Osteocyte (in vitro differentiated cells): ENCODE data around the gene RALGPS1. TPM values are rescaled to one million over a fixed set of nuclear protein-coding genes. Genes with fewer than 3 reads are reported as not detected.
A peak's percentile ranks its signal among the peaks of the same experiment; 100 is the strongest.

Experiments used
- DNase-seq: peaks from one replicate; pipeline ENCODE4 v3.0.0; 2021; ENCODE audit warnings: mixed read lengths; ENCODE audit not compliant: unreplicated experiment; ENCODE audit errors: extremely low spot score
- H3K27ac Mint-ChIP-seq: one replicate; pipeline ENCODE4 v1.8.0; 2021; ENCODE audit warnings: mild to moderate bottlenecking, mixed read lengths; ENCODE audit not compliant: unreplicated experiment
- H3K27me3 Mint-ChIP-seq: one replicate; pipeline ENCODE4 v1.8.0; 2021; ENCODE audit warnings: mixed read lengths; ENCODE audit not compliant: unreplicated experiment
- H3K36me3 Mint-ChIP-seq: one replicate; pipeline ENCODE4 v1.8.0; 2021; ENCODE audit warnings: mixed read lengths; ENCODE audit not compliant: unreplicated experiment
- H3K4me1 Mint-ChIP-seq: one replicate; pipeline ENCODE4 v1.8.0; 2021; ENCODE audit warnings: mixed read lengths; ENCODE audit not compliant: unreplicated experiment
- H3K4me3 Mint-ChIP-seq: one replicate; pipeline ENCODE4 v1.8.0; 2021; ENCODE audit warnings: mild to moderate bottlenecking, moderate library complexity, mixed read lengths; ENCODE audit not compliant: unreplicated experiment
- H3K9me3 Mint-ChIP-seq: one replicate; pipeline ENCODE4 v1.8.0; 2021; ENCODE audit warnings: mixed read lengths; ENCODE audit not compliant: unreplicated experiment
- total RNA-seq: library from RNA; stranded (reverse); gene quantifications from 2 replicates; pipeline ENCODE4 v1.2.1, GENCODE V29; 2021
- TF ChIP-seq, protein P1 (sequence below): fragments of 200-600 bp; sonication (generic); IDR thresholded peaks from 2 replicates; pipeline ENCODE4 v1.5.0; 2021; ENCODE audit warnings: antibody characterized with exemption, mild to moderate bottlenecking, moderate library complexity

The RALGPS1 gene
- total RNA-seq, 1 donor from 2014 or later: 9.9 TPM

DNA sequence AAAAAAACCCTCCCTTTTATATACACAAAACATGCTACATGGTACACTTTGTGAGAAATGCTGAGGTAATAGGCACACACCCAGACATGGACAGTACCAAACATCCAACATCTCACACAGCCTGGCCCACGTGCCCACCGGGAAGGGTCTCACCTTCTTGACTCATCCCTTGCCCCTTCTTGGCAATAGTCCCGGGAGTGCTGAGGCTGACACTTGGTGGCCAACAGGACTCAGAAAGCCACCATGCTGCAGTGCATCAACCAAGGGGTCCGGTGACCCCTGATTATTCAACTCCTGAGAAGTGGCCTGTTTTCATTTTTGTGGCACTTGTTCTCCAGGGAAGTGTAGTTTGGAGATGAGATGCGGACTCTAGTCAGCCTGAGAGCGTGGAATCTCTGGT is 172.8 kb downstream of the RALGPS1 start:
- H3K4me3 Mint-ChIP-seq: no peak overlapping the region
- H3K27me3 Mint-ChIP-seq: no peaks in the 10 kb centered on the region
- no peak overlapping the region for H3K27ac Mint-ChIP-seq
- TF ChIP-seq, protein P1, sequence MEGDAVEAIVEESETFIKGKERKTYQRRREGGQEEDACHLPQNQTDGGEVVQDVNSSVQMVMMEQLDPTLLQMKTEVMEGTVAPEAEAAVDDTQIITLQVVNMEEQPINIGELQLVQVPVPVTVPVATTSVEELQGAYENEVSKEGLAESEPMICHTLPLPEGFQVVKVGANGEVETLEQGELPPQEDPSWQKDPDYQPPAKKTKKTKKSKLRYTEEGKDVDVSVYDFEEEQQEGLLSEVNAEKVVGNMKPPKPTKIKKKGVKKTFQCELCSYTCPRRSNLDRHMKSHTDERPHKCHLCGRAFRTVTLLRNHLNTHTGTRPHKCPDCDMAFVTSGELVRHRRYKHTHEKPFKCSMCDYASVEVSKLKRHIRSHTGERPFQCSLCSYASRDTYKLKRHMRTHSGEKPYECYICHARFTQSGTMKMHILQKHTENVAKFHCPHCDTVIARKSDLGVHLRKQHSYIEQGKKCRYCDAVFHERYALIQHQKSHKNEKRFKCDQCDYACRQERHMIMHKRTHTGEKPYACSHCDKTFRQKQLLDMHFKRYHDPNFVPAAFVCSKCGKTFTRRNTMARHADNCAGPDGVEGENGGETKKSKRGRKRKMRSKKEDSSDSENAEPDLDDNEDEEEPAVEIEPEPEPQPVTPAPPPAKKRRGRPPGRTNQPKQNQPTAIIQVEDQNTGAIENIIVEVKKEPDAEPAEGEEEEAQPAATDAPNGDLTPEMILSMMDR: no peak
- H3K36me3 Mint-ChIP-seq: peaks cover 30% of the 10 kb centered on the region
- no peaks in the 10 kb centered on the region for H3K4me1 Mint-ChIP-seq
- H3K9me3 Mint-ChIP-seq: no peaks in the 10 kb centered on the region
- DNase-seq: peak; percentile 44

DNA sequence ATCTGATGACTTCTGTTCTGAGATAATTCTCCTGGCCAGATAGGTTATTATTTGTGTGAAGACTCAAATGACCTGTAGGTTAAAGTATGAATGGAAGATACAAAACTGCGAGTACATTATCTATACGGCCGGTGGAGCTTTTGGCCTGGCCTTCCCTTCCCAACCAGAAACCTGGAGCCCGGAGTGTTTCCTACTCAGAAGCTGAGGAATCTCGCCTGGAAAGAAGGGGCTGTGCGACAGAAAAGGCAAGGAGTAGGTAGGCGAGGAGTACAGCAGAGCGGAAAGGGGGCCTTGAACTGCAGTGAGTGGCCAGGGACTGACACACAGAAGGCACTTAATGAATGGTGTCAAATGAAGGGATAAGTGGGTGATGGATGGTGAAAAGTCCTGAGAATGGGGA is 173.3 kb downstream of the RALGPS1 start:
- Mint-ChIP-seq H3K36me3 (peaks cover 33% of the 10 kb centered on the region), H3K4me1 (no peaks in the 10 kb centered on the region), H3K27ac (no peak overlapping the region), H3K4me3 (no peak overlapping the region), H3K9me3 (no peaks in the 10 kb centered on the region), H3K27me3 (no peaks in the 10 kb centered on the region)
- TF ChIP-seq, protein P1: no peak
- peak; percentile 59 for DNase-seq

DNA sequence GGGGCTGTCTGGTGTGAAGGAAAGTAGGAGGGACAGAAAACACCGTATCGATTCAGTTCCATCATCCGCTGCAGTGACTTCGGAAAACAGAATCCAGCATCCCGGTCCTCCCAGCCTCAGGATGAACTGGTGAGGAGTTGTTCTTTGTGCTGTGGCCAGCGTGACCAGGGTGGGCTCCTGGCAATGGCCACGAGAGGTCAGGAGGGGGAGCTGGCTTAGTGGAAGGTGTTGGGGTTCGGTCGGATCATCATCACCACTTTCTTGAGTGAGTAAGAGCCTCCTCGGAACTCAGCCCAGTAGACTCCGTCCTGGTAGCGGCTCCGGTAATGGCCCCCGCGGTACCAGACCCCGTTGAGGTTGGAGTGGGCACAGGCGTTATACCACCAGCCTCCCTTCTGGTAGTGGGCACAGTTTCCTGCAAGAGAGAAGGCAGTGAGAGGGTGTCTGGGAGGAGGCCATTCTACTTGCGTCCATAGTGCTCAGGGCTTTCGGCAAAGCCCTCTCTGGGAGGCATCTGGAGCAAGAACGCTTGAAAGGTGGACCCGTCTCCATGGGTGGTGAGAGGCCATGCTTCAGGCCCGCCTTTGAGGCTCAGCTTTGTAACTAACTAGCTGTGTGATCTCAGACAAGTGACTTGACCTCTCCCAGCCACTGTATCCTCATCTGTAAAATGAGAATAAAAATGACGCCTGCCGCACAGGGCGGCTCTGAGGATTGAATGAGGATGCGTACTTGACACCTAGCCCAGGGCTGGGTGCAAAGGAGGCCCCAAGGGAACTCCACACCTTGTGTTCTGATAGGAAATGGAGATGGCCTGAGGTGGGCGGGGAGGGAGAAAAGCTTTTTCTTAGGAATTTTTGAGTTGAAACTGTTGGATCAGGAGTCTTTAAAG is 174.4 kb downstream of the RALGPS1 start:
- TF ChIP-seq, protein P1: no peak
- no peak for DNase-seq
- Mint-ChIP-seq H3K36me3 (peaks cover 33% of the 10 kb centered on the region), H3K4me1 (no peaks in the 10 kb centered on the region), H3K4me3 (no peak overlapping the region), H3K27me3 (no peaks in the 10 kb centered on the region), H3K9me3 (no peaks in the 10 kb centered on the region), H3K27ac (no peak overlapping the region)

DNA sequence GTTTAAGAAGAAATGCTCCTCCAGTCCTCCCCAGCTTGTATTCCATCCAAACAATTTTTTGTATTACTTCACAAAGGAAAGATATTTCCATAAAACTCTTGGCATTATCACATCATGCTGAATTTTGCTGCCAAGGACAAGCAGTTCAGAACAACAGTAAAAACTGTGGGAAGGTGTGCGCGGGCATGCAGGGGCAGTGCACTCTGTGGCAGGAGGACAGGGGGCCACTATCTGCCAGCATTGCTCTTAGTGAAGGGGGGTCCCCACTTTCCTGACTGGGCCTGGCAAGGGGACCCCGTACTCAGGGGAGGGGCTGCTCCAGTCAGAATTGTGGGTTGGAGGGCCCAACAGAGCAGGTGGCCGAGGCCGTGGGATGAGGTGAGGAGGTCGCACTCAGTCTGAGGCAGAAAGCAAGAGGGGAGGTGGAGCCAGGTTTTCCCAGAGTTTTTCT is 175.1 kb downstream of the RALGPS1 start:
- TF ChIP-seq, protein P1: no peak
- Mint-ChIP-seq H3K4me3 (no peak overlapping the region), H3K27me3 (no peaks in the 10 kb centered on the region), H3K4me1 (no peaks in the 10 kb centered on the region), H3K9me3 (no peaks in the 10 kb centered on the region), H3K36me3 (peaks cover 33% of the 10 kb centered on the region), H3K27ac (no peak overlapping the region)
- DNase-seq: no peak

DNA sequence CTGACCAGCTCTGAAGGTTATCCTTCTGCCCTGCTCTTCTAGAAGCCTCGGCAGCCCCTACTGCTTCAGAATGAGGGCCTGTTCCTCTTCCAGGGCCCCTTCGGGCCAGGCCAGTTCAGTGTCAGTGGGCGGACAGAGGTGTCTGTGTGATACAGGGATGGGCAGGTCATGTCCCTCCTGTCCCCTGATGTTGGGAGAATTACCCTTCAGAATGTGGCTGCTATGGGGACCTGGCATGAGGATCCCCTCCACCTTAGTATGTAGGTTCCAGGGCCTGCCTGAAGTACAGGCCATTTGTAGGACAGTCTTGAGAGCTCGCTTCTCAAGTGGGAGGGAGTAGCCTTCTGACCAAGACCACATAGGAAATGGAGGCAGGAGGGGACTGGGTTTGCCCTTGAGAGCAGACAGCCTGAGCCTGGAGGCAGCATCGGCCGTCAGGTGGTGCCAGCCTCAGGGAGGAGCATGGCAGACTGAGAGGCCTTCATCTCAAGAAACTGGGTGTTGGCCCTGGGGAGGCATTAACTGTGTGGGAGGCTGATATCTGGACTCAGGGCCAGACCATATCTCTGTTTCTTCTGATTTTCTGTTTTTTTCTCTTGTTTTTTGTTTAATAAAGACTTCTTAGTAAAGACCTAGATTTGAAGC is 175.9 kb downstream of the RALGPS1 start:
- no peak overlapping the region for H3K27ac Mint-ChIP-seq
- no peaks in the 10 kb centered on the region for H3K27me3 Mint-ChIP-seq
- TF ChIP-seq, protein P1: no peak

More for the DNA sequence above, 175.9 kb downstream of the RALGPS1 start:
- Mint-ChIP-seq H3K9me3 (no peaks in the 10 kb centered on the region), H3K4me1 (no peaks in the 10 kb centered on the region), H3K36me3 (peaks cover 33% of the 10 kb centered on the region), H3K4me3 (no peak overlapping the region)
- DNase-seq: no peak
